DND-41 (cell line): Measurements from ENCODE around the gene OR10T2.

Experiments
- EZH2 ChIP-seq: IDR thresholded peaks from 3 replicates; pipeline ENCODE4 v1.6.1; 2012; ENCODE audit warnings: borderline replicate concordance, low read depth, mild to moderate bottlenecking, moderate library complexity, low read length, inconsistent platforms; ENCODE audit not compliant: severe bottlenecking
- TF ChIP-seq, protein P1 (sequence below): IDR thresholded peaks from 2 replicates; pipeline ENCODE4 v1.5.1; 2012; ENCODE audit warnings: borderline replicate concordance, low read length, moderate library complexity, mild to moderate bottlenecking; ENCODE audit not compliant: poor library complexity, severe bottlenecking; ENCODE audit errors: extremely low read depth

- TF ChIP-seq, protein P1, sequence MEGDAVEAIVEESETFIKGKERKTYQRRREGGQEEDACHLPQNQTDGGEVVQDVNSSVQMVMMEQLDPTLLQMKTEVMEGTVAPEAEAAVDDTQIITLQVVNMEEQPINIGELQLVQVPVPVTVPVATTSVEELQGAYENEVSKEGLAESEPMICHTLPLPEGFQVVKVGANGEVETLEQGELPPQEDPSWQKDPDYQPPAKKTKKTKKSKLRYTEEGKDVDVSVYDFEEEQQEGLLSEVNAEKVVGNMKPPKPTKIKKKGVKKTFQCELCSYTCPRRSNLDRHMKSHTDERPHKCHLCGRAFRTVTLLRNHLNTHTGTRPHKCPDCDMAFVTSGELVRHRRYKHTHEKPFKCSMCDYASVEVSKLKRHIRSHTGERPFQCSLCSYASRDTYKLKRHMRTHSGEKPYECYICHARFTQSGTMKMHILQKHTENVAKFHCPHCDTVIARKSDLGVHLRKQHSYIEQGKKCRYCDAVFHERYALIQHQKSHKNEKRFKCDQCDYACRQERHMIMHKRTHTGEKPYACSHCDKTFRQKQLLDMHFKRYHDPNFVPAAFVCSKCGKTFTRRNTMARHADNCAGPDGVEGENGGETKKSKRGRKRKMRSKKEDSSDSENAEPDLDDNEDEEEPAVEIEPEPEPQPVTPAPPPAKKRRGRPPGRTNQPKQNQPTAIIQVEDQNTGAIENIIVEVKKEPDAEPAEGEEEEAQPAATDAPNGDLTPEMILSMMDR = no peak
- no peak for TF ChIP-seq EZH2
Measured at GRCh38 chr1:158426137-158426536, 26.9 kb upstream of the OR10T2 start, which contains the start of gene OR10K2.
